Neuronal stem cell (in vitro differentiated cells): ENCODE data around the gene TRIP4.
"Not testable (repeated sequence)": the region's sequence is repeated elsewhere in the genome, so short reads cannot be mapped to it uniquely, and the experiment has no call there.

Source experiments
- DNase-seq: peaks from one replicate; pipeline ENCODE4 v3.0.0-alpha.2; 2013; ENCODE audit warnings: low spot score
- H2AFZ ChIP-seq: one replicate; pipeline ENCODE4 v1.6.1; 2013; ENCODE audit warnings: mild to moderate bottlenecking, low read length, inconsistent platforms
- H2AK5ac ChIP-seq: 2 replicates; pipeline ENCODE4 v1.6.1; 2013; ENCODE audit warnings: low read depth, mild to moderate bottlenecking, inconsistent platforms, low read length, moderate library complexity, mixed read lengths
- H2BK120ac ChIP-seq: 2 replicates; pipeline ENCODE4 v1.6.1; 2013; ENCODE audit warnings: low read depth, mild to moderate bottlenecking, inconsistent platforms, low read length, moderate library complexity, mixed read lengths
- H2BK12ac ChIP-seq: one replicate; pipeline ENCODE4 v1.6.1; 2013; ENCODE audit warnings: low read length, inconsistent platforms
- H2BK15ac ChIP-seq: 2 replicates; pipeline ENCODE4 v1.6.1; 2013; ENCODE audit warnings: mild to moderate bottlenecking, low read length, inconsistent platforms, mixed read lengths
- H2BK5ac ChIP-seq: one replicate; pipeline ENCODE4 v1.6.1; 2013; ENCODE audit warnings: inconsistent platforms, mild to moderate bottlenecking, low read length, moderate library complexity
- H3K14ac ChIP-seq: one replicate; pipeline ENCODE4 v1.6.1; 2013; ENCODE audit warnings: low read length, inconsistent platforms
- H3K18ac ChIP-seq: 2 replicates; pipeline ENCODE4 v1.6.1; 2013; ENCODE audit warnings: low read length, inconsistent platforms
- H3K23ac ChIP-seq: 2 replicates; pipeline ENCODE4 v1.6.1; 2013; ENCODE audit warnings: low read depth, mild to moderate bottlenecking, mixed read lengths, low read length, inconsistent platforms; ENCODE audit not compliant: poor library complexity
- H3K27ac ChIP-seq: replicated peaks from 3 replicates; pipeline ENCODE4 v1.5.1; 2013; ENCODE audit warnings: low read length, inconsistent platforms
- H3K27me3 ChIP-seq, 3 experiments: 2 replicates each; pipeline ENCODE4 v1.6.1; 2013; ENCODE audit warnings: low read length in 3 of 3, mild to moderate bottlenecking in 2 of 3, inconsistent platforms in 1 of 3, low read depth in 1 of 3, mixed read lengths in 1 of 3, moderate library complexity in 1 of 3; ENCODE audit not compliant: control insufficient read depth in 3 of 3, insufficient read depth in 3 of 3
- H3K36me3 ChIP-seq, 2 donors: replicated peaks in 1 of 2; 2 replicates each; pipeline ENCODE4 v1.6.1; 2013; ENCODE audit warnings: low read length in 2 of 2; ENCODE audit not compliant: control insufficient read depth in 2 of 2, insufficient read depth in 2 of 2
- H3K4ac ChIP-seq: 2 replicates; pipeline ENCODE4 v1.6.1; 2013; ENCODE audit warnings: inconsistent platforms, mild to moderate bottlenecking, low read length, moderate library complexity
- H3K4me1 ChIP-seq, 2 donors: 1 replicate in 1 of 2; 2 replicates in 1 of 2; pipeline ENCODE4 v1.6.1; 2013; ENCODE audit warnings: low read length in 2 of 2, low read depth in 1 of 2; ENCODE audit not compliant: control insufficient read depth in 2 of 2, insufficient read depth in 1 of 2
- H3K4me2 ChIP-seq: one replicate; pipeline ENCODE4 v1.6.1; 2013; ENCODE audit warnings: mild to moderate bottlenecking, low read length, inconsistent platforms; ENCODE audit not compliant: insufficient read depth, poor library complexity, severe bottlenecking
- H3K4me3 ChIP-seq, 2 donors: 2 replicates each; pipeline ENCODE4 v1.5.1; 2013; ENCODE audit warnings: low read length in 2 of 2, mild to moderate bottlenecking in 2 of 2, inconsistent platforms in 1 of 2, moderate library complexity in 1 of 2
- H3K79me1 ChIP-seq: one replicate; pipeline ENCODE4 v1.6.1; 2013; ENCODE audit warnings: low read depth, mild to moderate bottlenecking, inconsistent platforms, low read length, moderate library complexity
- H3K9ac ChIP-seq: one replicate; pipeline ENCODE4 v1.6.1; 2013; ENCODE audit warnings: mild to moderate bottlenecking, low read depth, low read length, inconsistent platforms; ENCODE audit not compliant: poor library complexity
- H3K9me3 ChIP-seq, 2 donors: replicated peaks in 1 of 2; 2 replicates each; pipeline versions ENCODE3 to v1.6.1; 2013; ENCODE audit warnings: low read length in 2 of 2, mild to moderate bottlenecking in 2 of 2, inconsistent platforms in 1 of 2, low read depth in 1 of 2, mixed read lengths in 1 of 2, moderate library complexity in 1 of 2; ENCODE audit not compliant: control insufficient read depth in 2 of 2, insufficient read depth in 1 of 2
- H4K8ac ChIP-seq: one replicate; pipeline ENCODE4 v1.6.1; 2013; ENCODE audit warnings: low read depth, mild to moderate bottlenecking, inconsistent platforms, low read length, moderate library complexity
- H4K91ac ChIP-seq: one replicate; pipeline ENCODE4 v1.6.1; 2013; ENCODE audit warnings: low read length, low read depth, mild to moderate bottlenecking, inconsistent platforms; ENCODE audit not compliant: poor library complexity
- WGBS, 2 donors: extraction: QIAGEN DNeasy Blood & Tissue Kit; methylation state at CpG; one replicate each; pipeline ENCODE4 v1.1.7; 2013; ENCODE audit warnings: missing lambda C conversion rate in 2 of 2, mixed read lengths in 1 of 2; ENCODE audit not compliant: insufficient read length in 2 of 2, insufficient replicate concordance in 1 of 2; ENCODE audit errors: extremely low coverage in 2 of 2; 5-methylcytosine and 5-hydroxymethylcytosine counted together

TRIP4 gene

DNA sequence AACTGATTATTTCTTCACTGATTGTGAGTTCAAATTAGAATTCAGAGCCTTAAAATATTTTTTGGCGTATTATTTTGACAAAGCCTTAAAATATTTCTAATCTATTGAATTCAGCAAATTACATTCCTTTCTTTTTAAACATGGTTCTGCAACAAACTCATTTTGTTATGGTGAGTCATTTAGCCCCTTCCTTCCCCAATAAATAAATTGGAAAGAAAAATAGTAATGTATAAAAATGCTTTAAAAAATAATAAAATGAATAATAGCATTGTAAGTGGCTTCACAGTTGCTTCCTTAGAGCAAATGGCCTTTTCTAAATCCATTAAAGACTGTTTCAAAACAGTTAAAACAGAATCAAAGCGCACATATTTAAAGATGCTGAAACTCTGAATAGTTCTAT lies 43.8 kb upstream of the TRIP4 start:
- Histone ChIP-seq H3K14ac (no peak overlapping the region), H2BK15ac (no peak overlapping the region), H2BK120ac (no peak overlapping the region), H3K9me3 (no peaks in the 10 kb centered on the region), H3K79me1 (no peaks in the 10 kb centered on the region), H3K9ac (no peak overlapping the region), H3K36me3 (peaks cover 0 to 47% of the 10 kb centered on the region in 2 donors), H4K8ac (no peak overlapping the region), H2BK5ac (no peak overlapping the region), H3K27ac (no peak overlapping the region), H3K4ac (no peak overlapping the region), H3K4me1 (no peaks in the 10 kb centered on the region), H3K4me2 (no peak overlapping the region), H3K23ac (no peak overlapping the region), H2AFZ (no peak overlapping the region), H2AK5ac (no peak overlapping the region), H4K91ac (no peak overlapping the region), H3K27me3 (no peaks in the 10 kb centered on the region), H2BK12ac (no peak overlapping the region), H3K4me3 (no peak overlapping the region), H3K18ac (no peak overlapping the region)
- WGBS, 2 donors, result no CpG with 5 or more reads among the region's 2 CpGs
- no peak for DNase-seq

DNA sequence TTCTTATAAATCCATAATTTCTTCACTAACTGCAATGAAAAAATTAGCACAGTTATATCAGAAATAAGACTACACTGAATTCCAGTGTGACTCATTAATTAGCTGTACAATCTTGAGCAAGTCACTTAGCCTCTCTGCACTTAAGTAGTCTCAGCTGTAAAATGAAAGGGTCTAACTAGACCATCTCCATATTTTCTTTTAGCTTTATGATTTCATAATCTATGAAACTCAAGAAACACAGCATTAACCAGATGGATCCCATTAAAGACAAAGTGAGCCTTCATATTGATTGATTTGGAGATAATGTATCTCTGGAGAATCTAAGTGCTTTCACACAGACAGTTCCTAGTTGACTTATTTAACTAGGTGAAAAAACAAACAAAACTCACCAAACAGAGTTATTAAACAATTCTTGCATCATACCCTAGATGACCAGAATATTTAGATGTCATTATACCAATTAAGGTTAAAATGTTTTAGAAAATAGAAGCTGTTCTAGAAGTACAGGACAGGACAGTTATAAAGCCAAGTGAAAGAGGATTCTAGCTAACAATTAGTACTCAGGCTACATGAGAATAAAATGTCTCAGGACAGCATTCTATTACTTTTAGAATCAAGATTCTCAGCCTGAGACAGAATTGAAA lies 42.9 kb upstream of the TRIP4 start:
- H3K9me3 ChIP-seq, result no peaks in the 10 kb centered on the region
- H2BK120ac ChIP-seq, result no peak overlapping the region
- H3K4me3 ChIP-seq, result no peak overlapping the region
- H2BK5ac ChIP-seq, result no peak overlapping the region
- no peak overlapping the region for H3K14ac ChIP-seq
- H4K8ac ChIP-seq, result no peak overlapping the region
- no peaks in the 10 kb centered on the region for H3K27me3 ChIP-seq
- H3K79me1 ChIP-seq, result no peaks in the 10 kb centered on the region
- H3K27ac ChIP-seq, result no peak overlapping the region
- peaks cover 0 to 55% of the 10 kb centered on the region in 2 donors for H3K36me3 ChIP-seq
- no peak overlapping the region for H2AK5ac ChIP-seq
- H3K23ac ChIP-seq, result no peak overlapping the region
- H3K18ac ChIP-seq, result no peak overlapping the region
- no peak for DNase-seq
- no peak overlapping the region for H2BK12ac ChIP-seq
- H3K4me2 ChIP-seq, result no peak overlapping the region
- no peak overlapping the region for H3K4ac ChIP-seq
- no peak overlapping the region for H2BK15ac ChIP-seq
- no peak overlapping the region for H4K91ac ChIP-seq
- H2AFZ ChIP-seq, result no peak overlapping the region
- no peak overlapping the region for H3K9ac ChIP-seq
- no peaks in the 10 kb centered on the region for H3K4me1 ChIP-seq

DNA sequence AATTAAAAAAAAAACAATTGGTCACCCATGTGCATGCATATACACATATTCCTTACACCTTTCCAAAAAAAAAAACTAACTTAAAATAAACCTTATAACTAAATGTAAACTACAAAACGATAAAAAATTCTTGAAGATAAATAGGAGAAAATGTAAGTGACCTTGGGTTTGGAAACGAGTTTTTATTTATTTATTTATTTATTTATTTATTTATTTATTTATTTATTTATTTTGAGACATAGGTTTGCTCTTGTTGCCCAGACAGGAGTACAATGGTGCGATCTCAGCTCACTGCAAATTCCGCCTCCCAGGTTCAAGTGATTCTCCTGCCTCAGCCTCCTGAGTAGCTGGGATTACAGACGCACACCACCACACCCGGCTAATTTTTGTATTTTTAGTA lies 41.4 kb upstream of the TRIP4 start:
- not testable (repeated sequence) for H3K27ac ChIP-seq, H4K8ac ChIP-seq, H3K27me3 ChIP-seq, H3K23ac ChIP-seq, DNase-seq, H2AFZ ChIP-seq, H4K91ac ChIP-seq, H3K9me3 ChIP-seq, H3K4ac ChIP-seq, H2BK15ac ChIP-seq, H2BK12ac ChIP-seq, H2BK120ac ChIP-seq, H2AK5ac ChIP-seq, H3K4me1 ChIP-seq, H3K18ac ChIP-seq, H3K4me3 ChIP-seq, H3K9ac ChIP-seq, H3K14ac ChIP-seq, H3K79me1 ChIP-seq, H3K4me2 ChIP-seq, H2BK5ac ChIP-seq
- 100% methylated on average over 2 of the region's 6 CpGs; no CpG with 5 or more reads in 1 of the 2 donors for WGBS, 2 donors
- peaks cover 0 to 47% of the 10 kb centered on the region in 2 donors for H3K36me3 ChIP-seq

DNA sequence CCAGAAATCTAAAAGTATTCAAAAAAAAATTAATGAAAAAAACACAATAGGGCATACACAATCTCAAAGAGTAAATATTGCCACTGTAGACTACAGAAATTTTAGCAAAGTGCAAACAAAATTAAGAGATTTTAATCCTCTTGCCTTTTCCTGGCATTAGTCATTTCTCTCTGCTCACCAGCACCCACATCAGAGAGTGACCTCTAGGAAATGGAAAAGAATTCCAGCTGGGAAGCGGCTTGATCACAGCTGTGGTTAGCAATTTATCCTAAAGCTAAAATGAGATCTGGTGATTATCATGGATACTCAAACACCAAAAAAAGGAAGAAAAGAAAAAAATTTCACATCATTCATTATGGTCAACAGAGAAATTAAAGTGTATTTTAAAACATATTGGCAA lies 39.2 kb upstream of the TRIP4 start:
- no peak overlapping the region for H3K27ac ChIP-seq
- H3K9me3 ChIP-seq, result no peaks in the 10 kb centered on the region
- H3K27me3 ChIP-seq, result no peaks in the 10 kb centered on the region
- no peak overlapping the region for H4K91ac ChIP-seq
- no peak overlapping the region for H2BK15ac ChIP-seq
- H3K14ac ChIP-seq, result no peak overlapping the region
- no peaks in the 10 kb centered on the region for H3K79me1 ChIP-seq
- H4K8ac ChIP-seq, result no peak overlapping the region
- H2BK120ac ChIP-seq, result no peak overlapping the region
- no peak overlapping the region for H3K4ac ChIP-seq
- H3K23ac ChIP-seq, result no peak overlapping the region
- H2AFZ ChIP-seq, result no peak overlapping the region
- H2BK12ac ChIP-seq, result no peak overlapping the region
- no CpG with 5 or more reads among the region's 1 CpG for WGBS, 2 donors
- no peak overlapping the region for H3K9ac ChIP-seq
- H3K4me2 ChIP-seq, result no peak overlapping the region
- no peak overlapping the region for H3K18ac ChIP-seq
- H3K36me3 ChIP-seq, result peaks cover 0 to 37% of the 10 kb centered on the region in 2 donors
- H3K4me1 ChIP-seq, result no peaks in the 10 kb centered on the region
- H3K4me3 ChIP-seq, result no peak overlapping the region
- no peak overlapping the region for H2BK5ac ChIP-seq
- no peak overlapping the region for H2AK5ac ChIP-seq
- no peak for DNase-seq
